Panc1 (cell line): ENCODE results near the gene NR1H3.

Experiments
- POLR2AphosphoS5 ChIP-seq: IDR thresholded peaks from 2 replicates; pipeline ENCODE4 v1.6.1; 2012; ENCODE audit warnings: mild to moderate bottlenecking, low read depth, low read length, moderate library complexity
- SIN3A ChIP-seq: IDR thresholded peaks from 2 replicates; pipeline ENCODE4 v1.6.1; 2012; ENCODE audit warnings: low read depth, mild to moderate bottlenecking, low read length, moderate library complexity, borderline replicate concordance; ENCODE audit not compliant: insufficient read depth
- TF ChIP-seq, protein P1 (sequence below): fragments of 450-650 bp; IDR thresholded peaks from 2 replicates; pipeline ENCODE4 v1.5.1; 2017; ENCODE audit warnings: mild to moderate bottlenecking

DNA sequence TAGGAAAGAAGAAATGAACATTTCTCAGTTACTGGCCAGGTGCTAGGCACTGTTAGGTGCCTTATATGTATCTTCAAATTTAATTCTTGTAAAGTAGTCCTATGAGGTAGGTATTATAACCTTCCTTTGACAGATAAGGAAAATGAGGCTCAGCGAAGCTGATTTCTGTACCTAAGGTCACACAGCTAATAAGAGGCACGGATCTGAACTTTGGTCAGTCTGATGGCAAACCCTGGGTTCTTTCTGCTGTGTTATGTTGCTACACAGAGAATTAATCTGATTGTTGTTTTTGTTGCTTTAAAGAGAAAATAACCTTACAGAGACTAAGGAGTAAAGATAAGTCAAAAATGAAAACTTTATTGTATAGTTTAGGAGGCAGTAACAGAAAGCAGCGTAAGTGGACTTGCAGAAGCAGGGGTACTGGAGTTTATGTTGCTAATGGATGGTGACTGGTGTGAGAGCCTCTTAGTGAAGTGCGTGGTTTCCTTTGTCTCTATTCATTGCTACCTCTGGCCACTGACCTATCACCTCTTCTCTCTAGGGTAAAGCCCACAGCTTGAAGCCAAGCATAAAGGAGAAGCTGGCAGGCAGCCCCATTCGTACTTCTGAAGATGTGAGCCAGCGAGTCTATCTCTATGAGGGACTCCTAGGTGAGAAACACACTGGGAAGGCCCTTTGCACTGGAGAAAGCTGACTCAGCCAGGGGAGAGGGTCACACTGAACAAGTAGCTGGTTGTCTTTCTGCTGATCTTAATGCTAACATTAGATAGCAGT, 50.4 kb downstream of the NR1H3 start:
- TF ChIP-seq, protein P1, sequence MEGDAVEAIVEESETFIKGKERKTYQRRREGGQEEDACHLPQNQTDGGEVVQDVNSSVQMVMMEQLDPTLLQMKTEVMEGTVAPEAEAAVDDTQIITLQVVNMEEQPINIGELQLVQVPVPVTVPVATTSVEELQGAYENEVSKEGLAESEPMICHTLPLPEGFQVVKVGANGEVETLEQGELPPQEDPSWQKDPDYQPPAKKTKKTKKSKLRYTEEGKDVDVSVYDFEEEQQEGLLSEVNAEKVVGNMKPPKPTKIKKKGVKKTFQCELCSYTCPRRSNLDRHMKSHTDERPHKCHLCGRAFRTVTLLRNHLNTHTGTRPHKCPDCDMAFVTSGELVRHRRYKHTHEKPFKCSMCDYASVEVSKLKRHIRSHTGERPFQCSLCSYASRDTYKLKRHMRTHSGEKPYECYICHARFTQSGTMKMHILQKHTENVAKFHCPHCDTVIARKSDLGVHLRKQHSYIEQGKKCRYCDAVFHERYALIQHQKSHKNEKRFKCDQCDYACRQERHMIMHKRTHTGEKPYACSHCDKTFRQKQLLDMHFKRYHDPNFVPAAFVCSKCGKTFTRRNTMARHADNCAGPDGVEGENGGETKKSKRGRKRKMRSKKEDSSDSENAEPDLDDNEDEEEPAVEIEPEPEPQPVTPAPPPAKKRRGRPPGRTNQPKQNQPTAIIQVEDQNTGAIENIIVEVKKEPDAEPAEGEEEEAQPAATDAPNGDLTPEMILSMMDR, result no peak
- no peak for TF ChIP-seq SIN3A
- no peak for TF ChIP-seq POLR2AphosphoS5
